Measurements from ENCODE around the gene ZDHHC3.

The ZDHHC3 gene

GRCh38 chr3:45021524-45022297 is 45.7 kb upstream of the ZDHHC3 start:
- Histone ChIP-seq H3K4me3 (replicated peaks; ENCODE audit: insufficient read depth, low read length) (no peak overlapping the region), H3K27ac (replicated peaks) (no peak overlapping the region), H3K27me3 (ENCODE audit: insufficient read depth, poor library complexity, severe bottlenecking) (no peaks in the 10 kb centered on the region)
- DNase-seq (ENCODE audit: low read depth in 1 of 2, low spot score in 1 of 2): no peak
- TF ChIP-seq REST (IDR thresholded peaks at IDR 0.05; ENCODE audit: insufficient replicate concordance, low read depth) (no peak), POLR2AphosphoS5 (IDR thresholded peaks at IDR 0.05; ENCODE audit: low read depth) (no peak), GABPA (IDR thresholded peaks at IDR 0.05; ENCODE audit: low read depth) (no peak), CTCF (IDR thresholded peaks at IDR 0.05; ENCODE audit: insufficient read depth, low read length) (no peak), SPI1 (IDR thresholded peaks at IDR 0.05; ENCODE audit: borderline replicate concordance, low read depth) (no peak)

GRCh38 chr3:45020534-45020933 is 44.6 kb upstream of the ZDHHC3 start:
- Histone ChIP-seq H3K27me3 (ENCODE audit: insufficient read depth, poor library complexity, severe bottlenecking) (no peaks in the 10 kb centered on the region), H3K27ac (replicated peaks) (no peak overlapping the region), H3K4me3 (replicated peaks; ENCODE audit: insufficient read depth, low read length) (no peak overlapping the region)
- no peak for TF ChIP-seq POLR2AphosphoS5 (IDR thresholded peaks at IDR 0.05; ENCODE audit: low read depth)
- TF ChIP-seq GABPA (IDR thresholded peaks at IDR 0.05; ENCODE audit: low read depth): no peak
- no peak for TF ChIP-seq SPI1 (IDR thresholded peaks at IDR 0.05; ENCODE audit: borderline replicate concordance, low read depth)
- TF ChIP-seq REST (IDR thresholded peaks at IDR 0.05; ENCODE audit: insufficient replicate concordance, low read depth): no peak
- no peak for TF ChIP-seq CTCF (IDR thresholded peaks at IDR 0.05; ENCODE audit: insufficient read depth, low read length)
- DNase-seq (ENCODE audit: low read depth in 1 of 2, low spot score in 1 of 2): no peak

GRCh38 chr3:45017821-45018220 is 41.8 kb upstream of the ZDHHC3 start:
- Histone ChIP-seq H3K4me3 (replicated peaks; ENCODE audit: insufficient read depth, low read length) (no peak overlapping the region), H3K27ac (replicated peaks) (no peak overlapping the region), H3K27me3 (ENCODE audit: insufficient read depth, poor library complexity, severe bottlenecking) (no peaks in the 10 kb centered on the region)
- no peak for DNase-seq (ENCODE audit: low read depth in 1 of 2, low spot score in 1 of 2)
- TF ChIP-seq SPI1 (IDR thresholded peaks at IDR 0.05; ENCODE audit: borderline replicate concordance, low read depth) (no peak), REST (IDR thresholded peaks at IDR 0.05; ENCODE audit: insufficient replicate concordance, low read depth) (no peak), POLR2AphosphoS5 (IDR thresholded peaks at IDR 0.05; ENCODE audit: low read depth) (no peak), GABPA (IDR thresholded peaks at IDR 0.05; ENCODE audit: low read depth) (no peak), CTCF (IDR thresholded peaks at IDR 0.05; ENCODE audit: insufficient read depth, low read length) (no peak)
